HepG2 (cell line): ENCODE measurements around the gene SH3BP5. TPM values are rescaled to one million over a fixed set of nuclear protein-coding genes. Genes with fewer than 3 reads are reported as not detected.

Experiments used
- BCLAF1 ChIP-seq: fragments of 450-650 bp; IDR thresholded peaks from 2 replicates; pipeline ENCODE4 v1.6.1; 2017; ENCODE audit warnings: mild to moderate bottlenecking
- CENPX ChIP-seq: sonication (generic); formaldehyde crosslinking; IDR thresholded peaks from 2 replicates; pipeline ENCODE4 v1.9.0; 2021; ENCODE audit warnings: mild to moderate bottlenecking, missing genetic modification reagents, moderate library complexity
- ELF4 ChIP-seq: sonication (generic); formaldehyde crosslinking; IDR thresholded peaks from 2 replicates; pipeline ENCODE4 v1.5.0; 2020; ENCODE audit warnings: missing genetic modification reagents, mild to moderate bottlenecking, moderate library complexity, borderline replicate concordance
- HDAC2 ChIP-seq: sonication (generic); formaldehyde crosslinking; IDR thresholded peaks from 2 replicates; pipeline ENCODE4 v1.4.0; 2020; ENCODE audit warnings: missing genetic modification reagents
- HMGXB4 ChIP-seq, 2 experiments: sonication (generic) in 1 of 2; formaldehyde crosslinking in 1 of 2; IDR thresholded peaks; 2 replicates each; pipeline versions ENCODE4 v1.4.0 to v1.6.1; 2018 to 2020; ENCODE audit warnings: missing genetic modification reagents in 2 of 2, borderline replicate concordance in 1 of 2, low read depth in 1 of 2, mild to moderate bottlenecking in 1 of 2, missing biosample characterization in 1 of 2
- LCORL ChIP-seq, 2 experiments: fragments of 450-650 bp in 1 of 2; sonication (generic) in 1 of 2; formaldehyde crosslinking in 1 of 2; IDR thresholded peaks; 2 replicates each; pipeline versions ENCODE4 v1.5.0 to v1.6.1; 2017 to 2020; ENCODE audit warnings: antibody characterized with exemption in 1 of 2, missing genetic modification reagents in 1 of 2
- SMYD3 ChIP-seq: sonication (generic); formaldehyde crosslinking; IDR thresholded peaks from 2 replicates; pipeline ENCODE4 v1.8.1; 2023; ENCODE audit warnings: mild to moderate bottlenecking, missing genetic modification reagents
- ZNF124 ChIP-seq: sonication (generic); formaldehyde crosslinking; IDR thresholded peaks from 2 replicates; pipeline ENCODE4 v1.4.0; 2020; ENCODE audit warnings: missing genetic modification reagents
- ZNF333 ChIP-seq: sonication (generic); formaldehyde crosslinking; IDR thresholded peaks from 2 replicates; pipeline ENCODE4 v1.4.0; 2020; ENCODE audit warnings: mild to moderate bottlenecking, missing genetic modification reagents, borderline replicate concordance
- ZNF556 ChIP-seq: sonication (generic); formaldehyde crosslinking; IDR thresholded peaks from 2 replicates; pipeline ENCODE4 v1.4.0; 2020; ENCODE audit warnings: mild to moderate bottlenecking, missing genetic modification reagents, borderline replicate concordance
- ZSCAN30 ChIP-seq: sonication (generic); formaldehyde crosslinking; IDR thresholded peaks from 2 replicates; pipeline ENCODE4 v1.5.0; 2020; ENCODE audit warnings: mild to moderate bottlenecking, missing genetic modification reagents
- polyA plus RNA-seq, 8 experiments: library from polyadenylated mRNA; depleted of rRNA in 3 of 8; stranded (reverse) in 7 of 8; unstranded in 1 of 8; fragments of >200 nt; fragmentation: Illumina TruSeq in 4 of 8; extraction: Trizol in 4 of 8; gene quantifications; 2 replicates each; pipeline versions ENCODE4 v1.2.1 to v1.2.3, GENCODE V29; 2011 to 2016; ENCODE audit warnings: low read depth in 4 of 8, missing spikeins in 1 of 8, mixed read lengths in 1 of 8; ENCODE audit not compliant: insufficient read depth in 1 of 8
- total RNA-seq, 5 experiments: library from RNA; depleted of rRNA; stranded (reverse); fragments of >200 nt; fragmentation: Illumina TruSeq; extraction: Trizol; gene quantifications; 2 replicates each; pipeline ENCODE4 v1.2.3, GENCODE V29; 2016; ENCODE audit warnings: low read depth in 1 of 5
- TF ChIP-seq, protein P1 (sequence below): sonication (generic); formaldehyde crosslinking; IDR thresholded peaks from 2 replicates; pipeline ENCODE4; 2020; ENCODE audit warnings: missing genetic modification reagents, mild to moderate bottlenecking, borderline replicate concordance
- TF ChIP-seq, protein P2 (sequence below): sonication (generic); formaldehyde crosslinking; IDR thresholded peaks from 2 replicates; pipeline ENCODE4 v1.8.0; 2022; ENCODE audit warnings: missing genetic modification reagents, mild to moderate bottlenecking, borderline replicate concordance

Gene SH3BP5
- total and polyA plus RNA-seq, 2 of the 13 experiments (the other 11 are each of a cell fraction or from before 2014, with no cell fraction given): 0.09 to 0.16 TPM

- TF ChIP-seq, protein P1, sequence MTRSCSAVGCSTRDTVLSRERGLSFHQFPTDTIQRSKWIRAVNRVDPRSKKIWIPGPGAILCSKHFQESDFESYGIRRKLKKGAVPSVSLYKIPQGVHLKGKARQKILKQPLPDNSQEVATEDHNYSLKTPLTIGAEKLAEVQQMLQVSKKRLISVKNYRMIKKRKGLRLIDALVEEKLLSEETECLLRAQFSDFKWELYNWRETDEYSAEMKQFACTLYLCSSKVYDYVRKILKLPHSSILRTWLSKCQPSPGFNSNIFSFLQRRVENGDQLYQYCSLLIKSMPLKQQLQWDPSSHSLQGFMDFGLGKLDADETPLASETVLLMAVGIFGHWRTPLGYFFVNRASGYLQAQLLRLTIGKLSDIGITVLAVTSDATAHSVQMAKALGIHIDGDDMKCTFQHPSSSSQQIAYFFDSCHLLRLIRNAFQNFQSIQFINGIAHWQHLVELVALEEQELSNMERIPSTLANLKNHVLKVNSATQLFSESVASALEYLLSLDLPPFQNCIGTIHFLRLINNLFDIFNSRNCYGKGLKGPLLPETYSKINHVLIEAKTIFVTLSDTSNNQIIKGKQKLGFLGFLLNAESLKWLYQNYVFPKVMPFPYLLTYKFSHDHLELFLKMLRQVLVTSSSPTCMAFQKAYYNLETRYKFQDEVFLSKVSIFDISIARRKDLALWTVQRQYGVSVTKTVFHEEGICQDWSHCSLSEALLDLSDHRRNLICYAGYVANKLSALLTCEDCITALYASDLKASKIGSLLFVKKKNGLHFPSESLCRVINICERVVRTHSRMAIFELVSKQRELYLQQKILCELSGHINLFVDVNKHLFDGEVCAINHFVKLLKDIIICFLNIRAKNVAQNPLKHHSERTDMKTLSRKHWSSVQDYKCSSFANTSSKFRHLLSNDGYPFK (CRISPR knock-in tag): peak; percentile 60; the same call in 1 of the 2 replicates
- 0 out of 2 replicates have a peak, but pooled peaks have one; percentile 39 for TF ChIP-seq SMYD3 (CRISPR knock-in tag)
- TF ChIP-seq LCORL (IDR thresholded peaks at IDR 0.05): no peak
- TF ChIP-seq LCORL (CRISPR knock-in tag; IDR thresholded peaks at IDR 0.05): 0 out of 2 replicates have a peak, but pooled peaks have one; percentile 32
- TF ChIP-seq CENPX: no peak
- TF ChIP-seq ELF4 (CRISPR knock-in tag): 0 out of 2 replicates have a peak, but pooled peaks have one; percentile 43
- TF ChIP-seq HDAC2 (CRISPR knock-in tag): peak; percentile 24; the same call in 1 of the 2 replicates
- TF ChIP-seq ZNF124 (CRISPR knock-in tag): 0 out of 2 replicates have a peak, but pooled peaks have one; percentile 10
- TF ChIP-seq HMGXB4 (CRISPR knock-in tag; IDR thresholded peaks at IDR 0.05; ENCODE audit: borderline replicate concordance in 1 of 2, low read depth in 1 of 2): 0 out of 4 replicates have a peak, but pooled peaks of 1 of the 2 experiments have one; percentile 18
- TF ChIP-seq ZNF333 (CRISPR knock-in tag): 0 out of 2 replicates have a peak, but pooled peaks have one; percentile 22
- TF ChIP-seq, protein P2, sequence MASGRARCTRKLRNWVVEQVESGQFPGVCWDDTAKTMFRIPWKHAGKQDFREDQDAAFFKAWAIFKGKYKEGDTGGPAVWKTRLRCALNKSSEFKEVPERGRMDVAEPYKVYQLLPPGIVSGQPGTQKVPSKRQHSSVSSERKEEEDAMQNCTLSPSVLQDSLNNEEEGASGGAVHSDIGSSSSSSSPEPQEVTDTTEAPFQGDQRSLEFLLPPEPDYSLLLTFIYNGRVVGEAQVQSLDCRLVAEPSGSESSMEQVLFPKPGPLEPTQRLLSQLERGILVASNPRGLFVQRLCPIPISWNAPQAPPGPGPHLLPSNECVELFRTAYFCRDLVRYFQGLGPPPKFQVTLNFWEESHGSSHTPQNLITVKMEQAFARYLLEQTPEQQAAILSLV (CRISPR knock-in tag): 0 out of 2 replicates have a peak, but pooled peaks have one; percentile 15
- TF ChIP-seq BCLAF1: no peak
- TF ChIP-seq ZNF556 (CRISPR knock-in tag): no peak
- TF ChIP-seq ZSCAN30: peak; percentile 55; the same call in 1 of the 2 replicates
These were observed 125.5 kb downstream of the SH3BP5 start (continued) for GRCh38 chr3:15206662-15207576.
